Adrenal gland (tissue), 12 donors: Measurements from ENCODE around the gene LUC7L. TPM values are rescaled to one million over a fixed set of nuclear protein-coding genes. Genes with fewer than 3 reads are reported as not detected.
"Not testable (repeated sequence)": the region's sequence is repeated elsewhere in the genome, so short reads cannot be mapped to it uniquely, and the experiment has no call there.

Source experiments
- DNase-seq, 7 donors: peaks; one replicate each; pipeline ENCODE4 v3.0.0-alpha.2; 2019 to 2020
- H3K27ac ChIP-seq, 5 donors: fragments of 200-600 bp; sonication (generic) in 4 of 5; 1 replicate in 3 of 5; 2 replicates in 2 of 5; pipeline versions ENCODE4 v1.5.1 to v1.8.0; 2016 to 2020; ENCODE audit warnings: mild to moderate bottlenecking in 1 of 5
- H3K27me3 ChIP-seq: fragments of 200-600 bp; 2 replicates; pipeline ENCODE4 v1.8.0; 2021
- H3K36me3 ChIP-seq, 2 donors: fragments of 200-600 bp; replicated peaks in 1 of 2; 1 replicate in 1 of 2; 2 replicates in 1 of 2; pipeline versions ENCODE4 v1.5.1 to v1.8.0; 2018 to 2022
- H3K4me1 ChIP-seq, 2 donors: fragments of 200-600 bp; replicated peaks in 1 of 2; 1 replicate in 1 of 2; 2 replicates in 1 of 2; pipeline versions ENCODE4 v1.5.1 to v1.8.0; 2018 to 2021
- H3K4me3 ChIP-seq, 4 donors: fragments of 200-600 bp; sonication (generic) in 3 of 4; one replicate each; pipeline ENCODE4 v1.5.1; 2016 to 2018
- H3K9me3 ChIP-seq, 3 donors: fragments of 200-600 bp; sonication (generic) in 1 of 3; replicated peaks in 1 of 3; 1 replicate in 2 of 3; 2 replicates in 1 of 3; pipeline versions ENCODE4 v1.5.1 to v1.8.0; 2016 to 2021
- CTCF ChIP-seq, 6 experiments: fragments of 450-650 bp in 4 of 6; fragments of 200-600 bp in 2 of 6; sonication (generic) in 1 of 6; IDR thresholded peaks; 1 replicate in 5 of 6; 2 replicates in 1 of 6; pipeline versions ENCODE4 v1.5.1 to v1.8.0; 2016 to 2021; ENCODE audit warnings: antibody characterized with exemption in 6 of 6, mild to moderate bottlenecking in 2 of 6, moderate library complexity in 1 of 6
- POLR2A ChIP-seq, 2 donors: fragments of 450-650 bp; IDR thresholded peaks; one replicate each; pipeline ENCODE4 v1.6.1; 2017; ENCODE audit warnings: antibody characterized with exemption in 2 of 2, mild to moderate bottlenecking in 2 of 2, moderate library complexity in 1 of 2
- WGBS, 4 donors: extraction: QIAGEN DNeasy Blood & Tissue Kit in 2 of 4; methylation state at CpG; one replicate each; pipeline versions ENCODE4 v1.1.5 to v1.1.7; 2013 to 2017; 5-methylcytosine and 5-hydroxymethylcytosine counted together
- intact Hi-C, 2 donors: fragments of 100-400 bp; cut with DNase I; formaldehyde crosslinking; loops; one replicate each; pipeline versions ENCODE4 v1.14.1 to v1.15.0; 2022 to 2023
- polyA plus RNA-seq, 3 donors: library from polyadenylated mRNA; stranded (reverse); fragments of 200-250 nt in 2 of 3; fragments of 350-450 nt in 1 of 3; fragmentation: Illumina TruSeq in 1 of 3; extraction: RNeasy Lipid Tissue Mini Kit (QIAGEN cat#74804) in 1 of 3; gene quantifications; one replicate each; pipeline ENCODE4 v1.2.3, GENCODE V29; 2013 to 2014
- total RNA-seq, 9 donors: library from RNA; depleted of rRNA in 4 of 9; stranded (reverse); fragments of >200 nt in 4 of 9; fragments of 120-200 nt in 1 of 9; fragmentation: NEBNext Ultra II Directional in 1 of 9; extraction: Animal tissue kit (Norgen Biotek cat#: 25700) in 1 of 9; gene quantifications; one replicate each; pipeline versions ENCODE4 v1.1.0 to v1.2.4, GENCODE V29; 2013 to 2023
- donor health status: healthy with polysubstance abuse.
- donor health status: Bipolar disorder and iron deficiency.
- donor health status: DM: yes; HTN: yes; CAD: no.
- donor health status: DM: no; HTN: no; CAD: no.
- donor health status: DM: no; HTN: no; CAD: no.
- donor health status: DM: yes; HTN: yes; CAD: no.

Gene LUC7L
- total and polyA plus RNA-seq, 12 donors, result 19.7 to 700 (median 79.1) TPM

- no peak for DNase-seq
- H3K27ac ChIP-seq, result no peak overlapping the region
- no peaks in the 10 kb centered on the region for H3K9me3 ChIP-seq
- TF ChIP-seq POLR2A (IDR thresholded peaks at IDR 0.05) (no peak), CTCF (IDR thresholded peaks at IDR 0.05) (no peak)
- WGBS, 4 donors, result 81 to 96% (median 89%) methylated on average over 9 to 13 of the region's 13 CpGs
- intact Hi-C loops, result no loop called here
- H3K4me3 ChIP-seq, result no peak overlapping the region
- peaks cover 24% of the 10 kb centered on the region for H3K27me3 ChIP-seq
- peaks cover 7 to 16% of the 10 kb centered on the region in 2 donors for H3K4me1 ChIP-seq
- no peaks in the 10 kb centered on the region for H3K36me3 ChIP-seq
Measured at GRCh38 chr16:162271-162991, 66.8 kb downstream of the LUC7L start.

GRCh38 chr16:160691-161190, 68.5 kb downstream of the LUC7L start:
- no peak for DNase-seq
- Histone ChIP-seq H3K4me1 (peaks cover under 1 to 8% of the 10 kb centered on the region in 2 donors), H3K9me3 (no peaks in the 10 kb centered on the region), H3K36me3 (no peaks in the 10 kb centered on the region), H3K27ac (no peak overlapping the region), H3K4me3 (no peak overlapping the region), H3K27me3 (peaks cover 12% of the 10 kb centered on the region)
- no peak for TF ChIP-seq CTCF (IDR thresholded peaks at IDR 0.05)
- no peak for TF ChIP-seq POLR2A (IDR thresholded peaks at IDR 0.05)
- 34 to 71% (median 60%) methylated on average over 7 to 18 of the region's 18 CpGs for WGBS, 4 donors
- intact Hi-C loops, result no loop called here

GRCh38 chr16:160242-160641, 69.0 kb downstream of the LUC7L start:
- H3K27me3 ChIP-seq, intact Hi-C loops, H3K4me1 ChIP-seq, H3K27ac ChIP-seq, DNase-seq, H3K9me3 ChIP-seq, H3K4me3 ChIP-seq, H3K36me3 ChIP-seq: not testable (repeated sequence)
- WGBS, 4 donors, result 62 to 78% (median 65%) methylated on average over 6 to 20 of the region's 20 CpGs; no CpG with 5 or more reads in 1 of the 4 donors

- no peak for DNase-seq
- H3K36me3 ChIP-seq, result no peaks in the 10 kb centered on the region
- peaks cover 5 to 9% of the 10 kb centered on the region in 2 donors for H3K4me1 ChIP-seq
- intact Hi-C loops, result no loop called here
- H3K27ac ChIP-seq, result no peak overlapping the region
- no peak overlapping the region for H3K4me3 ChIP-seq
- peaks cover 5% of the 10 kb centered on the region for H3K27me3 ChIP-seq
- WGBS, 4 donors, result 44 to 62% (median 58%) methylated on average over 6 of the region's 6 CpGs
- TF ChIP-seq POLR2A (IDR thresholded peaks at IDR 0.05) (no peak), CTCF (IDR thresholded peaks at IDR 0.05) (no peak)
- H3K9me3 ChIP-seq, result no peaks in the 10 kb centered on the region
Measured at GRCh38 chr16:159136-159849, 70.0 kb downstream of the LUC7L start.
